Testis (tissue), 3 donors: ENCODE data around the gene PVR. TPM values are rescaled to one million over a fixed set of nuclear protein-coding genes. Genes with fewer than 3 reads are reported as not detected.

Source experiments
- DNase-seq: peaks from one replicate; pipeline ENCODE4 v3.0.0-alpha.2; 2019
- H3K27ac ChIP-seq, 2 donors: fragments of 200-600 bp; sonication (generic); one replicate each; pipeline ENCODE4 v1.5.1; 2019
- H3K27me3 ChIP-seq: fragments of 200-600 bp; sonication (generic); one replicate; pipeline ENCODE4 v1.5.1; 2019
- H3K36me3 ChIP-seq: fragments of 200-600 bp; sonication (generic); one replicate; pipeline ENCODE4 v1.5.1; 2017; ENCODE audit warnings: low read depth; ENCODE audit errors: missing control alignments
- H3K4me1 ChIP-seq: fragments of 200-600 bp; sonication (generic); one replicate; pipeline ENCODE4 v1.5.1; 2019
- H3K4me3 ChIP-seq, 2 donors: fragments of 200-600 bp; sonication (generic); one replicate each; pipeline ENCODE4 v1.5.1; 2017 to 2019
- H3K9me3 ChIP-seq: fragments of 200-600 bp; sonication (generic); one replicate; pipeline ENCODE4 v1.5.1; 2017
- CTCF ChIP-seq, 3 experiments: fragments of 450-650 bp in 2 of 3; fragments of 200-600 bp in 1 of 3; sonication (generic) in 1 of 3; IDR thresholded peaks; one replicate each; pipeline ENCODE4 v1.5.1; 2016 to 2019; ENCODE audit warnings: antibody characterized with exemption in 3 of 3, mild to moderate bottlenecking in 2 of 3, moderate library complexity in 1 of 3
- POLR2A ChIP-seq: fragments of 450-650 bp; IDR thresholded peaks from one replicate; pipeline ENCODE4 v1.6.1; 2017; ENCODE audit warnings: antibody characterized with exemption, mild to moderate bottlenecking, moderate library complexity
- WGBS, 2 donors: methylation state at CpG; one replicate each; pipeline ENCODE4 v1.1.5; 2018; 5-methylcytosine and 5-hydroxymethylcytosine counted together
- intact Hi-C: fragments of 100-400 bp; cut with DNase I; formaldehyde crosslinking; loops from one replicate; pipeline ENCODE4 v1.15.1; 2023; ENCODE audit warnings: low total_unique reads
- polyA plus RNA-seq: library from polyadenylated mRNA; stranded (reverse); fragments of 350-450 nt; fragmentation: Illumina TruSeq; extraction: RNeasy Lipid Tissue Mini Kit (QIAGEN cat#74804); gene quantifications from one replicate; pipeline ENCODE4 v1.2.3, GENCODE V29; 2014; ENCODE audit warnings: low read depth, low replicate concordance; ENCODE audit not compliant: insufficient read depth
- total RNA-seq, 2 donors: library from RNA; depleted of rRNA; stranded (reverse); fragments of >200 nt; gene quantifications; one replicate each; pipeline ENCODE4 v1.2.3, GENCODE V29; 2016

Gene PVR
- total and polyA plus RNA-seq, 3 donors from 2014 or later = 29.1 to 41.1 (median 31.9) TPM

GRCh38 chr19:44636439-44637389 is 7.0 kb upstream of the PVR start:
- Histone ChIP-seq H3K4me3 (no peak overlapping the region), H3K4me1 (peaks cover 3% of the 10 kb centered on the region), H3K9me3 (no peaks in the 10 kb centered on the region), H3K36me3 (no peaks in the 10 kb centered on the region), H3K27me3 (no peaks in the 10 kb centered on the region), H3K27ac (no peak overlapping the region)
- TF ChIP-seq POLR2A = no peak
- no peak for TF ChIP-seq CTCF (IDR thresholded peaks at IDR 0.05)
- DNase-seq = no peak
- intact Hi-C loops = no loop called here
- WGBS, 2 donors = 73 to 76% methylated on average over 11 of the region's 11 CpGs

GRCh38 chr19:44637390-44637764 is 6.3 kb upstream of the PVR start:
- no peaks in the 10 kb centered on the region for H3K27me3 ChIP-seq
- intact Hi-C loops = no loop called here
- TF ChIP-seq CTCF (IDR thresholded peaks at IDR 0.05) (no peak), POLR2A (no peak)
- no peak for DNase-seq
- no peaks in the 10 kb centered on the region for H3K36me3 ChIP-seq
- H3K4me3 ChIP-seq = no peak overlapping the region
- H3K27ac ChIP-seq = no peak overlapping the region
- H3K9me3 ChIP-seq = no peaks in the 10 kb centered on the region
- WGBS, 2 donors = 93 to 96% methylated on average over 5 of the region's 5 CpGs
- H3K4me1 ChIP-seq = peaks cover 3% of the 10 kb centered on the region

- H3K36me3 ChIP-seq = no peaks in the 10 kb centered on the region
- no peaks in the 10 kb centered on the region for H3K27me3 ChIP-seq
- DNase-seq = no peak
- no peak overlapping the region for H3K4me3 ChIP-seq
- WGBS, 2 donors = 88 to 93% methylated on average over 3 of the region's 3 CpGs
- peaks cover 3% of the 10 kb centered on the region for H3K4me1 ChIP-seq
- TF ChIP-seq CTCF (IDR thresholded peaks at IDR 0.05) (no peak), POLR2A (no peak)
- H3K27ac ChIP-seq = no peak overlapping the region
- H3K9me3 ChIP-seq = no peaks in the 10 kb centered on the region
- intact Hi-C loops = no loop called here
Observed at GRCh38 chr19:44640518-44640917, 3.2 kb upstream of the PVR start.

GRCh38 chr19:44641501-44642265 is 2.0 kb upstream of the PVR start:
- no peaks in the 10 kb centered on the region for H3K27me3 ChIP-seq
- no peak overlapping the region for H3K4me3 ChIP-seq
- H3K36me3 ChIP-seq = no peaks in the 10 kb centered on the region
- 64 to 67% methylated on average over 9 of the region's 9 CpGs for WGBS, 2 donors
- H3K9me3 ChIP-seq = no peaks in the 10 kb centered on the region
- H3K4me1 ChIP-seq = no peaks in the 10 kb centered on the region
- intact Hi-C loops = no loop called here
- TF ChIP-seq POLR2A = no peak
- no peak for TF ChIP-seq CTCF (IDR thresholded peaks at IDR 0.05)
- no peak overlapping the region for H3K27ac ChIP-seq
- no peak for DNase-seq
